ENCODE measurements around the gene ACTL6A.
A peak's percentile ranks its signal among the peaks of the same experiment; 100 is the strongest.
"Not testable (repeated sequence)": the region's sequence is repeated elsewhere in the genome, so short reads cannot be mapped to it uniquely, and the experiment has no call there.

ACTL6A gene

DNA sequence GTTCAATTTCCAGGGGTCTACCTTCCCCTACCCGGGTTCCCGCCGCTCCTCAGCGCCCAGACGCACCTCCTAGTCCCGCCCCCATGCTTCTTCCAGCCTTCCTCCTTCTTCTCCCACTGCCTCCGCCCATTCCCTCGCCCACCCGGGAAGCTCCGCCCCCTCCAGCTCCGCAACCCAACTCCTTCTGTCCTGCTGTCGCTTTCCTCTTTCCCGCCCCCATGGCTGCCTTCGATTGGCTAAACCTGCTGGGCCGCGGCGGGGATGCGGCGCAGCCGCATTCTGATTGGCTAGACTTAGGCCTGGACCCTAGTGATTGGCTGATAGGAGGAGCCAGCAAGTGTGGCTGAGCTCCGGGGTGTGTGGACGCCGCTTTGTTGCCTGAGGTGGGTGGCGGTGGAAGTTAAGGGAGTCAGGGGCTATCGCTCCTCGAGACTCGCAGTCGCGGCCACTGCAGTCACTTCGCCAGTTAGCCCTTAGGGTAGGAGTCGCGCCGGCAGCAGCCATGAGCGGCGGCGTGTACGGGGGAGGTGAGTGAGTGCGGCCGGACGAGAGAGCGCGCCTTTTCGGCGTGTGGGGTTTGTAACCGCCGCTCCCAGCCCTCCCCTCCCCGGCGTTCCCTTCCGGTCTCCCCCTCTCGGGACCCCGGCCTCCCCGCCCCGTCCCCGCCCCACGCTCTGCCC, at the start of gene ACTL6A:
Gene ACTL6A, plus strand, starts transcription at position 336 of the 680 bp plus-strand sequence. Its CDS starts 167 bp downstream, at position 503.
- DNase-seq, result peak; percentile 100

DNA sequence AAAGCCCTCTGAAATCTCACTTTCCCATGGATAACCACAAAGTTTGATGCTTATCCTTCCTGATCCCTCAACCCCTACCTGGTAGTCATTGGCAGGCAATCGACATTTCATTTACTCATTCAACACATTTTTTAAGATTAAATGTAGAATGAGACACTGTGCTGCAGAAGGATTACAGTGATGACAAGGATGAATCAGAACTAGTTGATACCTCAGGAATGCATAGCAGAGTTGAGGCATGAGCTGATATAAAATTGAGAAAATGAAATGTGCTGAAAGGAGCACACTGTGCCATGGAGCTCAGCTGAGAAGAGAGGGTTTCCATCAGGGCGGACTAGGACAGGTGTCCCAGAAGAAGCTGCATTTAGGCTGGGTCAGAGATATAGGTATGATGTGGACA, 48.9 kb upstream of the ACTL6A start:
- no peak for DNase-seq

DNA sequence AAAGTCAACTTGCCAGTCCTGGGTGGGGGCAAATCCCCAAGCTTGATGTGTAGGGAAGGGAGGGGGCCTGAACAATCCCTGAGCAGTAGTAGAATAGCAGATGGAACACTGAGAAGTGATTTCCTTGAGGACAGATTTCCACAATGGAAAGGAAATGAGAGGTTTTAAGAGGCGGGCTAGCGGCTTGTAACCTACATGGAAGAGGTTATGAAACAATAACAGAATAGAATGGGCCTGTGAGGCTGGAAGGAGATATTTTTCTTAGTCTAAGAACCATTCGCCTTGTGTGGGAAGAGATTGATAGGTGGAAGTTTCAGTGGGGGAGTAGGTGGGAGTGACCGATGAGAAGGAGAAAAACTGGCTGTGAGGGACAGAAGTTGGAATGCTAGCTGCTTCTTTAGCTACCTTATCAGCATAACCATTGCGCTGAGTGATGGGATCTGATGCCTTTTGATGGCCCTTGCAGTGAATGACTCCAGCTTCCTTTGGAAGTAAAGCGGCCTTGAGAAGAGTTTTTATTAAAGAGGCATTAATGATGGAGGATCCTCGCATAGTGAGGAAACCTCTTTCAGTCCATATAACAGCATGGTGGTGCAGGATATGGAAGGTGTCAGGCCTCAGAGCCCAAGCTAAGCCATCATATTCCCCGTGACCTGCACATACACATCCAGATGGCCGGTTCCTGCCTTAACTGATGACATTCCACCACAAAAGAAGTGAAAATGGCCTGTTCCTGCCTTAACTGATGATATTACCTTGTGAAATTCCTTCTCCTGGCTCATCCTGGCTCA, 46.1 kb upstream of the ACTL6A start:
- DNase-seq, result not testable (repeated sequence)

DNA sequence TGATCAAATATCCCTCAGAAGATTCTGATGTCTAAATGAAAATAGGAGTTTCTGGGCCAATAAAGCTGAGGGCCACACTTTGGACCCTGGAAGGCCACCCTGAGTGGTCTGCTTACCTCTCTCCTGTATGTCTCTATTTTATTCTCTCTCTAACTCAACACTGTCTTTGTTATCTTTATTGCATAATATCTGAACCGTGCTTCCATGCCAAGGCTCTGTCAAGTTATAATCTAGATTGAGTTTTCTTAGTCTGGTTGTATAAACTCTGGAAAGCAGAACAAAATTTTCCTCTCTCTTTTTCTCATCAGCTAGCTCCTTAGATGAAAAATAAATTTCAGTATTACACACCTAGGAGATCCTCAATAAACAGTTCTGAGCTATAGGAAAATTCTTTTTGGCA, 36.2 kb upstream of the ACTL6A start:
- DNase-seq, result no peak

DNA sequence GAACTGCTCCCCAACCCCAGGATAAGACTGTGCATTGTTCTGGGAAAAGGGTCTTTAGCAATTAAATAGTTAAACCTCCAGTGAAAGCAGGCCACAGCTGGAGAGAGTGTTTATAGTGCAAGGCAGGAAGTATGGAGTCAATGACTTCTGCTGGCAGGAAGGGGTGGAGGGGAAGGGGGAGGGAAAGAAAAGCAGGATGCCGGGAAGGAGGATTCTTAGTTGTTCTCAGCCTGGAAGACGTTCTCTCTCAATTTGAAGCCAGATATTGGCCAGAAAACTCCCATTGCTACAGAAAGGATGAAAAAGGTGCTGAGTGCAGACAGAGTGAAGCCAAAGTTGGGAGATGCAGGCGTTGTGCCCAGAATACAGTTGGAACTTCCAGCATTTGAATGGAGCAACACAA, 35.7 kb upstream of the ACTL6A start:
- no peak for DNase-seq

DNA sequence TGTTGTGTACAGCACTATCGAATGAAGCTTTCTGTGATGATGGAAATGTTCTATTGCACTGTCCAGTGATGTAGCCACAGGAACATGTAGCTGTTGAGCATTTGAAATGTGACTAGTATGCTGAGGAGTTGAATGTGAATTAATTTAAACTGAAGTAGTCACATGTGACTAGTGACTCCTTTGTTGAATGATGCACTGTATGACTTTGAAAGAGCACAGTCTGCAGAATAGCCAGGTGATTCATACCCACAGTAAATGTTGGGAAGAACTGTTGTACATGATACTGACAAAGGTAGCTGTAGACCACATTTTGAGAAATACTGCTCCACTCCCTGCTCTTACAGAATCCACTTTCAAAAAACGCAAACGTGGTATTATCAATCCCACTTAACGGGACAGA, 34.0 kb upstream of the ACTL6A start:
- DNase-seq, result no peak

DNA sequence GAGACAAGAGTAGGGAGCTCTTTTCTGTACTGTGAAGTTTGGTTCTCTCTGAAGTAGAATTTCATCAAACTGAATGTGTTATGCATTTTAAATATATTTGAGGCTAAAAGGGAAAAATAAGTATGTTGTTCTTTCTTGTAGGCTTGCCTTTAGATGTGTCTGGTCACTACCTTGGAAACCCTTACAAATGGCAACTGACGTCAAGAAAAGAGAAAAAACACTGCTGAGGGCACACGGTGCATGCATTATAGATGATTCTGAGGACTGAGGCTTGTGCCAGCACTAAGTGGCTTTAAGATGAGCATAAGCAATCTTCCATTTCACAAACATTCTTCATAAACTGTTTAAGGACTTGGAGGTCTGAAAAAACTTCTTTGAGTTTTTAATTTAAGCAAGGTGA, 31.1 kb upstream of the ACTL6A start:
- no peak for DNase-seq

DNA sequence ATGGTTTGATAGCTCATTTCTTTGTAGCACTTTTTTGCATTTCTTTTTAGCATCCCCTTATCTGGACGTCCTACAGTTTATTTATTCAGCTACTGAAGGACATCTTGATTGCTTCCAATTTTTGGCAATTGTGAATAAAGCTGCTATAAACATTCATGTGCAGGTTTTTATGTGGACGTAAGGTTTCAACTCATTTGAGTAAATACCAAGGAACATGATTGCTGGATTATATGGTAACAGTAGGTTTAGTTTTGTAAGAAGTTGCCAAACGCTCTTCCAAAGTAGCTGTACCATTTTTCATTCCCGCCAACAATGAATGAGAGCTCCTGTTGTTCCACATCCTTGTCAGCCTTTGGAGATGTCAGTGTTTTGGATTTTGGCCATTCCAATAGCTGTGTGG, 29.5 kb upstream of the ACTL6A start:
- no peak for DNase-seq

DNA sequence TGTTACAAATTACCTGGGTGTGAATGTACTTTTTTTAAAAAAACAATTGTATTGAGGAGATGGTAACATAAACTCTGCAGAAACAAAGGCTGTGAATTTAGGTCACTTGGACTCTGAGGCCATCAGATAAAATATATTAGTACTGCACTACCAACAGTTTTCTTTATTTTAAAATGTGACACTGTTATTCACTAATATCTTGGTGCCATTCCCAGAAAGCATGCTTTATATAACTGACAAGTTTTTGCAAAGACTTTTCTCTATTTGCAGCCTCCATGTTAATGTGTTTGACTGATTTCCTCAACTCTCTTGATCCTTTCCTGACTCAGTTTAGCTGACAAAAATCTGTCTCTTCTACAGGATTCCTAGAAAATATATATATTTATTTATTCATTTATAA, 26.5 kb upstream of the ACTL6A start:
- DNase-seq, result no peak

DNA sequence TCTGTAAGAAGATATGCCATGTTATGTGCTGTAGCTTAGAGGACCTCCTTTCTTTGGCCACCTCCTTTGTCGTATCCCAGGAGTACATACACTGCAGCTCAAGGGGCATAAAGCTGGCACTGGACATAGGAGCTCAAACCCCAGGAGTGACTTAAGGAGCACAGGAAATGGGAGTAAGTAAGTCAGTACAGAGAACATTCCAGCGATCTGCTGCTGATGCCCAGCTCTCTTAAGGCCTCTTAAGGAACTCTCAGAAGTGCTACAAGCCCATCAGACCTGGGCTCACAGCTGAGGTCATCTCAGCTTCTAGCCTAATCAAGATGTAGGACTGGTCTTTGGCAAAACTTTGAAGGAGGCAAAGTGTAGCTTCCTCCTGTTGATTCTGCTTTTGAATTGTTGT, 21.6 kb upstream of the ACTL6A start:
- DNase-seq, result no peak

DNA sequence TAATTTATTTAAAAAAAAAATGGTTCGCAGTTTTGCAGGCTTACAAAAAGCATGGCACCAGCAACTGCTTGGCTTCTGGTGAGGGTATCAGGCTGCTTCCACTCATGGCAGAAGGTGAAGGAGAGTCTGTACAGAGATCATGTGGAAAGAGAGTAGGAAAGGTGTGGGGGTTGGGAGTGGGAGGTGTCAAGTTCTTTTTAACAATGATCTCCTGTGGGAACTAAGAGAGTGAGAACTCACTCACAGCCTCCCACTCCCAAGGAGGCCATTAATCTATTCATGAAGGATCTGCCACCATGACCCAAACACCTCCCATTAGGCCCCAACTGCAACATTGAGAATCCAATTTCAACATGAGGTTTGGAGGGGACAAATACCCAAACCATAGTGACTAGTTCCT, 21.1 kb upstream of the ACTL6A start:
- DNase-seq, result no peak

DNA sequence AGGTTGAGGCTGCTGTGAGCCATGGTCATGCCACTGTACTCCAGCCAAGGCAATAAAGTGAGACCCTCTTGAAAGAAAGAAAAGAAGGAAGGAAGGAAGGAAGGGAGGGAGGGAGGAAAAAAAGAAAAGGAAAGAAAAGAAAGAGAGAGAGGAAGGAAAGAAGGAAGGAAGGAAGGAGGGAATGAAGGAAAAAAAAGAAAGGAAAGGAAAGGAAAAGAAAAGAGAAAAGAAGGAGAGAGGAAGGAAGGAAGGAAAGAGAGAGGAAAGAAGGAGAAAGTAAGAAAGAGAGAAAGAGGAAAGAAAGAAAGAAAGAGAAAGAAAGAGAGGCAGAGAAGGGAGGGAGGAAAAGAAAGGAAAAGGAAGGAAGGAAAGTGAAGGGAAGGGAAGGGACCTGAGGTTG, 20.4 kb upstream of the ACTL6A start:
- DNase-seq, result no peak

DNA sequence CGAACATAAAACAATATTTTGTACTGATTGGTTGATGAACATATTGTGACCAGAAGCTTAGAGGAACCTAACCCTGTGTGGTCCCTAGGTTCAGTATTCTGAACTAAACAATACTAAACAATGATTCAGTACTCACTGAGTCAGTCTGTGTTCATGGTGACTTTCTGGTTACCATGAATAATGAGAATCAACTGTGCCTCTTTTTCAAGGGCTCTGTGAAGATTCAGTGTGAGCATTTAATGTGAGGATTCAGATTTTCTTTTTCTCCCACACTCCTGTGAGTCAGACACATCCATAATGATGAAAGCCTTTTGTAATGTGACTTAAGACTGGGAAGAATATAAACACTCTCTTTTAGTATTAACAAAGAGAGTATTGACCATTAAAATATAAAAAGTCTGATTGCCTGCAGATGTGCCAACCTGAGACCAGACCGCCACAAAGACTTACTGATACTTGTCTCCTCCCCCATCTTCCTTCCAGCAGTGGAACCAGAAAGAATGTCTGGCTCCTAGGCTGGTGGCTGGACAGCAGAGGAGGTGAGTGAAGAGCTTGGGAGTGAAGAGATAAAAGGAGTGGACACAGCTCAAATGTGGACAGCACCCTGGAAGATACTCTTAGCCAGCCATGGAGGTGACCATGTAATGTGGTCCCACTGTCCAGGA, 17.6 kb upstream of the ACTL6A start:
- no peak for DNase-seq

DNA sequence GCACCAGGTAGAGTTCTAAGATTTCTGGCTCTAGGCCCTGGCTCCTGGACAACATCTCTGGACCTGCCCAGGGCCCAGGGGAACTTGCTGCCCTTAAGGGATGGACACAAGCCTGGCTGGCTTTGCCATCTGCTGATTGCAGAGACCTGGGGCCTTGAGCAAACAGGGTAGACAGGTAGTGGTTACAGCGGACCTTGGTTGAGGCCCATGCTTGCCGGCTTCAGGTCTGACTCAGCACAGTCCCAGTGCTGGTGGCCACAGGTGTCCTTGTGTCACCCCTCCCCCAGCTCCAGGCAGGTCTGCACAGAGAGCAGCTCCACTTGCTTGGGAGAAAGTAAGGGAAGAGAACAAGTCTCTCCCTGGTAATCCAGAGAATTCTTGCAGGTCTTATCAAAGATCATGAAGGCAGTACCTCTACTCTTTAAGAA, 15.9 kb upstream of the ACTL6A start:
- peak; percentile 93 for DNase-seq

DNA sequence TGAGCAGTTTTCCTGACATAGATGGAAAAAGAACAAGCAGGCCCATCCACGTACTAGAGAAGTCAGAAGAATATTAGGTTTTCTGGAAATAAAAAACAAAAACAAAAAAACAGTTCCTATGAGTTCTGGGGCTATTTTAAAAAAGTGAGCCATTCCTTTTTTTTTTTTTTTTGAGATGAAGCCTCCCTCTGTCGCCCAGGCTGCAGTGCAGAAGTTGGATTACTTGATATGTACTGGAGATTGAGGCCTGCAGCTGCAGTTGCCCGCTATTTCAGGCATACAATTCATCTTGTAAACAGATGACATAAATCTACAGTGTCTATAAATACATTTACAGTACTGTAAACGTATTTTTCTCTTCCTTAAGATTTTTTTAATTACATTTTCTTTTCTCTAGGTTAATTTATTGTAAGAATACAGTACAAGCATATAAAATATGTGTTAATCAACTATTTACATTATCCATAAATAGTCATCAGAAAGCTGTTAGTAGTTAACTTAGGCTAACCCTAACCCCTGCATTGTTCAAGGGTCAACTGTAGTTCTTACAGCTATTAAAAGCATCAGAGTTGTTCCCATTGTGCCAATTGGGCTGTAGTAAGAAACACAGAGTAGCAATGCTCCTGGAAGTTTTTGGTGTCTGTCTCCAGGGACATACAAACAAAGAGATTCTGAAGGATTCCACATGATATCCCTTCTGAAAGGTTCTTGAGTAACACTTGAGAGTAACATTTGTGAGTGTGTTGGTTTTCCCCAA, 11.2 kb upstream of the ACTL6A start:
- DNase-seq, result no peak

DNA sequence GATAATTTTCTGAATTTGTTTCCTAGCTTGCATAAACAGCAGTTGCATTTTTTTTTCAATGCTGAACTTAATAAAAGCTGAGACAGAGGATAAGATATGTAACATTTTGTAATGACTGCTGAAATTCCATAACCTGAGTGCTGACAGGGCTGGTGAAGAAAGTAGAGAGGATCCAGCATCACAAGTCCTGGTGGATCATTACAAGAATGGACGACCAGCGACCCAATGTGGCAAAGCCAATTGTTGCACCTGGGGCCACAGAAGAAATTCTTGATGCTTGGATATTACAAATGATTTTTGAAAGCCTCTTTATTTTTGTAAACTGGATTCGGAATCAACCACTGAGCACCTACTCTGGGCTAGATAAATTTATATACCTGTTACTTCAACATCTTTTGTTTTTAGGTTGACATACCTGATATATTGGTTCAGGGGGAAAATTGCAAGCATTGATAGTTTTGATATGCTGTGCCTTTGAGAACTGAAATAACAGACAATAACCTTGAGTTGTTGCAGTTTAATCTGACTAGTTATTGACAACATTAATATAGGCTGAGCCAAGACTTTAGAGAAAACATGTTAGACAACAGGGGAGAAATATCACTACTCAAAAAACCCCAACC, 3.9 kb upstream of the ACTL6A start:
- DNase-seq, result peak; percentile 85

DNA sequence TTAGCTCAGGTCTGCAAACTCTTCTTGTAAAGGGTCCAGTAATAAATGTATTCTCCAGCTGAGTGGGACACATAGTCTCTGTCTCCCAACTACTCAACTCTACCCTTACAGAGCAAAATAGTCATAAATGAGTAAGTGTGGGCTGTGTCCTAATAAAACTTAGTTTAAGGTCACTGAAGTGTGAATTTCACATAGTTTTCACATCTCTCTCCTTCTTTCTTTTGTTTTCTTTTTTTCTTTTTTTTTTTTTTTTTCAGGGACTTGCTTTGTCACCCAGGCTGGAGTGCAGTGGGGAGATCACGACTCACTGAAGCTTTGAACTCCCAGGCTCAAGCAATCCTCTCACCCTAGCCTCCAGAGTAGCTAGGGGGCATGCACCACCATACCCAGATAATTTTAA, 1.9 kb upstream of the ACTL6A start:
- no peak for DNase-seq

DNA sequence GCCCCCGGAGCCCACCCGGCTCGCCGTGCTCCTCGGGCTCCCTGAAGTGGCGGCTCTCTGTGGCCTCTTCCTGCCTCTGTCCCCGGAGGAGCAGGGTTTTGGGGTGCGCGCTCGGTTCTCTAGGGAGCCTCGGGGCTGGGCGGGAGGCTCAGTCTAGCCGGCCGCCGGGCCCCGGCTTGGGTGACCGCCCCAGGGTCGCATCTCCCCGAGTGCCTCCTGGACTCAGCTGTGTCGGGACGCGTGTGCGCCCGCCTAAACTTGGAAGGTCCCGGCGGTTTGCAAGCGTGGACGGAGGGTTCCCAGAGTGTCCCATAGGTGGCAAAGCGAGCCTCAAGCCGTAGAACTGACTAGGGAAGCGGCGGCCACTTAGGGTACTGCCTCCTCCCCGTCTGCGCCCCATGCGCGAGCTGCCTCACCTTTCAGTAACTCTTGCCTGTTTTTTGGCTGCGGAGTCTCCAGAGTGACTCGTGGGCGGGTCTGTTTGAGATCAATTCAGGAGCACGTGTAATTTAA, 601 bp downstream of the ACTL6A start:
- DNase-seq, result peak; percentile 95

DNA sequence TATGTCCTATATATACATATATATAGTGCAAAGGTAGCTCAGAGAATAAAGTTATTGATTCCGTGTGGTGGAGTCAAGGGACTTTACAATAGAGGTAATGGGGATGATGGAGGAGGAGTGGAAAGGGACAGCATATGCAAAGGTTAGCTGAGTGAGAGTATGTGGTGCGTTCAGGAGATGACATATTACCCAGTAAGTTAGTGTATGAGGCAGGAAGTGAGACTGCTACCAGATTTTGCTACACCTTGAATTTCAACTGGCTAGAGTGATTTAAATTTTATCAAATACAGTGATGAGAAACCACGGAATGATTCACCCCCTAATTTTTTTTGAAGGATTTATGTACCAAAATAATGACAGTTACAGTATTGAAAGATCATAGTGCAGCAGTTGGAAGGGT, 2.8 kb downstream of the ACTL6A start:
- no peak for DNase-seq

DNA sequence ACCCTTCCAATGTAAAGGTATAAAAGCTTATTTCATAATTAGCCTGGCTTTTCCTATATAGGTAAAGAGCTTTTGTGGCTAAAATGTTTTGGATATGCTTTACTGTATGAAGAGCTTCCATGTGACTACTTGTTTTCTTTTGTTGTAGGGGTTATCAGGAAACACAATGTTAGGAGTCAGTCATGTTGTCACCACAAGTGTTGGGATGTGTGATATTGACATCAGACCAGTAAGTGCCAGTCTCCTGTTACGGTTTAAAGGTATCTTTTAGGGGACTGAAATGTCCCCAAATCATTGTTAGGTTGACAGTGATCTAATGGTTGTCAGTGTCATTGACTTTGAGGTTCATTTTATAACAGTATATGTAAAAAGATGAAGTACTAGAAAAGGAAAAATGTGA, 18.3 kb downstream of the ACTL6A start:
- DNase-seq, result no peak

DNA sequence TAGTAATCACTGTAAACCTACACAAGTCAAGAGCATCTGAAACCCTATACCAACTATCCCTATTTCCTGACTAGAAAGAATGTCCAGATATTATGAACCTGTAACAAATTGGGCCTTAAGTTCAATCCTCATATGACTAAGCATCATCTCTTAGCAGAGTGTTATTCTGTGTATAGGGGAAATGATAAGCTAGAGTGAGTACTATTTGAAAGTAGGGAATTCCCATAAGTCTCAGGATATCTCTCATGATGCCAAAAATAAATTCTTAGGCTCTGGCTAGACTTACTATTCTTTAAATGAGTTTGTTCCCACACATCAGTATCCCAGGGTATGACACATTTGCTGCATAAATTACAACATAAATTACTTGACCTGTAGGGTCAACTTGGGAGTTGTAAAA, 26.4 kb downstream of the ACTL6A start:
- DNase-seq, result no peak

DNA sequence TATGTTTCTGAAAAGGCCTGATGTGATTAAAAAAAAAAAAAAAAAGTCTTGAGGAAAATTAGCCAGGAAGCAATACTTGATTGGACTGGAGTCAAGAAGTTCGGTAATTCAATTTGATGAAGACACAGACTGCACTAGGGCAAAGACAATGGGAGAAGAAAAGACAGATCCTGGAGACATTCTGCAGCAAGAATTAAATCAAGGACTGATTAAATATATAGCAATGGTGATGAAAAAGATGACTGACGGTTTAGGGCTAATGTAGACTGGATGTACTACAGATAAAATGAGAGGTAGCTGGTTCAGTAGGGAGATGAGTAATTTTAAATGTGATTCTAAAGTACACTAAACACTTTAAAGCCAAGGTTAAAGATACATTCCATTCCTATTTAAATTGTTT, 27.9 kb downstream of the ACTL6A start:
- no peak for DNase-seq

DNA sequence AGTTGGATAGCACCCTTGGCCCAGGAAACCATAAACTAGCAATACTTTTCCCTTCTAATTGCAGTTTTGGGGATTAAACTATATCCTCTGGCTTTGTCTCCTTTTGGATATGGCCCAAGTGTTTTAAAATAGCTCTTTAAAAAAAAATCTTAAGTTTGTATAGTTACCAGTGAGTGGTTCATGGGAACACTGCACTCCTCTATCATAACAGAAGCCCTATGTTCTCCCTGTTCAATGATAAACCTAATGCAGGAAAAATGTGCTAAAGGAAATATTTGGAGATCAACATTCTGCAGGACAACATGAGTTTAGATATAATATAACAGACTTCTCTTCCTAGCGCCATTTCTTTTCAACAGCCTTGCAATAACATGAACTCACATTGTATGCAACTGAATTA, 28.6 kb downstream of the ACTL6A start:
- DNase-seq, result no peak
